ENCODE measurements around the gene MXRA8.

MXRA8 gene

DNA sequence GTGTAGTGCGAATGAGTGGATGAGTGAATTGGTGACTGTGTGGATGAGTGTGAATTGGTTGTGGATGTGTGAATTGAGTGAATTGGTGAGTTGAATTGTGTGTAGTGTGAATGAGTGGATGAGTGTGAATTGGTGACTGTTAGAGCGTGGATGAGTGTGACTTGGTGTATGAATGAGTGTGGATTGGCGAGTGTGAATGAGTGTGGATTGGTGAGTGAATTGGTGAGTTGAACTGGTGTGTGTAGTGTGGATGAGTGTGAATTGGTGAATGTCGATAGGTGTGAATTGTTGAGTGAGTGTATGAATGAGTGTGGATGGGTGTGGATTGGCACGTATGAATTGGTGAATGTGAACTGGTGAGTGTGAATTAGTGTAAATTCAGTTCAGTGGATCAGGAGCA is 9.0 kb upstream of the MXRA8 start:
- DNase-seq (ENCODE audit: low read depth), result no peak

DNA sequence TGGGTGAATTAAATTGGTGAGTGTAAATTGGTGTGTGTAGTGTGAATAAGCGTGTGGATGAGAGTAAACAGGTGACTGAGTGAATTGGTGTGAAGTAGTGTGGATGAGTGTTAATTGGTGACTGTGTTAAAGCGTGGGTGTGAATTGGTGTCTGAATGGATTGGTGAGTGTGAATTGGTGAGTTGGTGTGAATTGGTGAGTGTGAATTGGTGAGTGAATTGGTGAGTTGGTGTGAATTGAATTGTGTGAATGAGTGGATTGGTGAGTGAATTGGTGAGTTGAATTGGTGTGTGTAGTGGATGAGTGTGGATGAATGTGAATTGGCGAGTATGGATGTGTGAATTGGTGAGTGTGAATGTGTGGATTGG is 8.3 kb upstream of the MXRA8 start:
- no peak for DNase-seq (ENCODE audit: low read depth)

DNA sequence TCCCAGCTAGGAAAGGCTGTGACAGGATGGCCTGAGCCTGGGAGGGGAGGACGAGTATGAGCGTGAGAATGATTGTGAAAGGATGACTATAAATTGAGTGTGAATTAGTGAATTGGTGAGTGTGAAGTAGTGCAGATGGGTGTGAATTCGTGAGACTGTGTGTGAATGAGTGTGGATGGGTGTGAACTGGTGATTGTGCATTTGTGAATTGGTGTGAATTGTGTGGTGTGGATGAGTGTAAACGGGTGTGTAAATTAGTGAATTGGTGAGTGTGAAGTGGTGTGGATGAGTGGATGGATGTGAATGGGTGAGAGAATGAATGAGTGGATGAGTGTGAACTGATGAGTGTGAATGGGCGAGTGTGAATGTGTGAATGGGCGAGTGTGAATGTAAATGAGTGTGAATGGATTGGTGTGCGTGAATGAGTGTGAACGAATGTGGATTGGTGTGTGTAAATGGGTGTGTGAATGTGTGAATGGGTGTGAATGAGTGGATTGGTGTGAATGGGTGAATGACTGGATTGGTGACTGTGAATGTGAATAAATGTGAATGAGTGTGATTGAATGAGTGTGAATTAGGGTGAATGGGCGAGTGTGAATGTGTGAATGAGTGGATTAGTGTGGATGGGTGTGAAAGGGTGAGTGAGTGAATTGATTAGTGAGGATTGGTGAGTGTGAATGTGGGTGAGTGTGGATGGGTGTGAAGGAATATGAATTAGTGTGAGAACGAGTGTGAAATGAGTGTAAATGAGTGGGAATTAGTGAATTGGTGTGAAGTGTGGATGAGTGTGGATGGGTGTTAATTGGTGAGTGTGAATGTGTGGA is 7.7 kb upstream of the MXRA8 start:
- DNase-seq (ENCODE audit: low read depth), result no peak

DNA sequence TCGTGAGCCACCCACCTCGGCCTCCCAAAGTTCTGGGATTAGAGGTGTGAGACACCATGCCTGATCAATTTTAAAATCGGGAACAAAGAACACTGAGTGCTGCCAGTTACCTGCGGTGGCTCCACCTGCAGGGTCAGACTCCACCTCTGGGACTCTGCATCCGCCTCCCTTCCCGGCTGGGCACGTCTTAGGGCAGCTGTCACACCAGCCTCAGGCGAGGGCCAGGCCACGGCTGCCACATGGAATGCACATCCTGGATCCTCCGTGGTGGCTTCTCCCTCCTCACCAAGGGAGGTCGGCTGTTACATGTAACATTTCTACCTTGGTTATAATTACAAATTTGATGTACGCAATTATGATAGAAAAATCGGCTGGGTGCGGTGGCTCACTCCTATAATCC is 5.9 kb upstream of the MXRA8 start:
- no peak for DNase-seq (ENCODE audit: low read depth)

DNA sequence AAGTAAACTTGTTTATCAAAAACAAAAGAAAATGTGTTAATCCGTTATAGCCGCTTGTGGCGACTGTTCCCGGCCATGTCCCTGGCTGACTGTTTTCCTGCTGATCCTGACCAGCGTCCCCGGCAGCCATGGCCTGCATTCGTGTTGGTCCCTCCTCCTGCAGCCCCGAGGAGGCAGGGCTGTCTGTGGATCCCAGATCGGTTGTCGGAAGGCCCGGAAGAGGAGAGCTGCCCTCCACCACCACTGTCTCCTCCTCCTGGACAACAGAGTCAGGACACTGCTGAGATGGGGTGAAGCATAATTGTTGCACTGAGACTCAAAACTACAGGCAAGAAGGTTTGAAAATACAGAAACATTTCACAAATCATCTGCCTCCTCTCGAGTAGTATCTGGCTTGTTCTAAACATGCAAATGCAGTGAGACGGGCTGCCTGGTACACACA is 3.6 kb upstream of the MXRA8 start:
- no peak for DNase-seq (ENCODE audit: low read depth)

DNA sequence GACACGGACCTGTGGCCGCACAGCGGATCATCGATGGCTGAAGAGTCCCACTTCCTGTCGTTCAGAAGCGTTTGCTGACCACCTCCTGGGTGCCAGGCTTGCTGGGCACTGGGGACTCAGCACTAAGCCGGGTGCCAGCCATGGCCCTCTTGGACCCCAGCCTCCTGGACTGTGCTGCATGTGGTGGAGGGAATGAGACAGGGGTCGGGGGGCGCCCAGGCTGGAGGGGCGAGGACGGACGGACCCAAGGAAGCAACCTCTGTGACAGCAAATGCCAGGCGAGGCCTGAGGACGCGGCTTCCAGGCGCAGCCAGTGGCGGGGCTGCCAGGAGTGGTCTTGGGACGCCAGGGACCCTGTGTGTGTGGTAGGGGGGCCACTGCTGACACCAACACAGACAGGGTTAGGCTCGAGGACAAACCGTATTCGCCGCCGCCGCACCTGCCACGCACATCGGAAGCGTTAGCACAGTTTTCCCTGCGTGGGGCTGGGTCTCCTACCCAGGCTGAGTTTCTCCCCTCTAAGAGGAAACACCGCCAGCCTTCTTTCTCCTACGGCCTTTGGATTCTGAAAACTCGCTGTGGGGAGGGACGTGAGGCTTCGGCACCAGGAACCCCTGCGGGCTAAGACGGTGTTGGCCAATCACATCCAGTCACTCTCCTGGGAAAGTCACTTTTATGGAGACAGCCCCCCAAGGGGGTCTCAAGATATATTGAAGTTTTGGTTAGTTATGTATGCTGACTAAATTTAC is 3.1 kb upstream of the MXRA8 start:
- DNase-seq (ENCODE audit: low read depth), result no peak

DNA sequence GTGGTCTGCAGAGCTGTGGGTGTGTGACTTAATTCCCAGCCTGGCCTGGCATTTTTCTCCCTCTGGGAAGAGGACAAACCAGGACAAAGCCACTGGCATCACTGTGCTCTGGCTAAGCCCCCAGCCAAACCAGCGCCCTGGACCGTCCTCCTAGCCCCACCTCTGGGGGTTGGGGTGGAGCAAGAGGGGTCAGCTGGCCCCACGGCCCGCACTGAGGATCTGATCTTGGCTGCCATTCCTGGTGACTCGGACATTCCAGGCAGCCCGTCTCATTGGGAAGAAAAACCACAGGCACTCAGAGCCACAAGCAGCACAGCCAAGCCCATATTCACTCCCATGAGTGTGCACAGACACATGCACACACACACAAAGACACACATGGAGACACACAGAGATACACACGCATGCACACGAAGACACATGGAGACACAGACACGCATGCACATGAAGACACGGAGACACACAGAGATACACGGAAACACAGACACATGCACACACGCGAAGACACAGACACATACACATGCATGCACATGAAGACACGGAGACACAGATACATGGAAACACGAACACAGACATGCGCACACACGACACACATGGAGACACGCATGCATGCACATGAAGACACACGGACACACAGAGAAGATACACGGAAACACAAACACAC is 2.3 kb upstream of the MXRA8 start:
- no peak for DNase-seq (ENCODE audit: low read depth)

DNA sequence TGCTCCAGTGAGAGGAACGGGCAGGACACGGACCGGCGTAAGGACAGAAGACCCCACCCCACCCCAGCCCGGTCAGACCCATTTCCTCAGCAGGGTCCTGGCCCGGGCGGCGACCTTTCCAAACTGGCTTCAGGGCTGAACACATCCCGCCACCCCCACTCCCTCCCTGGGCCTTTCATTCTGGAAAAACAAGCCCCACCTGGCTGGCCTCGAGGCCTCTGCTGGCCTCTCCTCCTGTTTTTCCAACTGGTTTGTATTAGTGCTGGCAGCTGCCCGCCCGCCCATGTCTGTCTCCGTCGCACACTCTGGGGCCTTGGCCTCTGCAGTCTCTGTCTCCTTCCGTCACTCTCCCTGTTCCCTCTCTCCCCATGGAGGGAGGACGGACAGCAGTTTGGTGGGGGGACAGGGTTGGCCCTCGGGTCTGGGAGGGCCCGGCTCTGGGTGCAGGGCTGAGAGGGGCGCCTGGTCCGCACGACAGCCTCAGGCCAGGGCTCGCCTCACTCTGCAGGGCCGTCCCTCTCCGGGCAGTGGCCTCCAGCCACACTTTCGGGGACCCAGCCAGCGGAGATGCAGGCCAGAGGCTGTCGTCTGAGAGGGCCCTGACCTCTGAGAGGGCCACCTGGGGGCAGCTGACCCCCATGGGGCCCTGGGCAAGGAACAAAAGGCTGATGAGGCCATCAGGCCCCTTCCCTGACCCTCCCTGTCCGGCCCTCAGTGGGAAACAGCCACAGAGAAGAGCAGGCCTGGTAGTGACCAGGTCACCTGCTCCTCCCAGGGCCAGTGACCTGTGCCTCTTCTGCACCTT is 1.5 kb upstream of the MXRA8 start:
- DNase-seq (ENCODE audit: low read depth), result no peak

DNA sequence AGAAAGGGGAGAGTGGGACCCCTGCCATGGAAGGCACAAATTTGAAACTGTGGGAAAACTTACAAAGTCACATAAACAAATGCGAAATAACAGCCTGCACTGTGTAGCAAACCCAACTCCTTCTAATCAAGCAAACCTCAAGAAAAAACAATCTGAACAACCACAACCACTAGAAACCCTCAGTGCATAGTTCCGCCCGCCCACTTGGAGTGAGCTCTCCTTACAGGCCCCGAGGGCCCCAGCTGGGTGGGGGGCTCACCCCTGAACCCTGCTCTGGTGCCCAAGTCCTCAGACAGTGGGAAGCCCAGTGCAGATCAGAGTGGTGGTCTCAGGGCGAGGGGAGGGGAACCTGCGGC is 931 bp upstream of the MXRA8 start:
- no peak for DNase-seq (ENCODE audit: low read depth)

DNA sequence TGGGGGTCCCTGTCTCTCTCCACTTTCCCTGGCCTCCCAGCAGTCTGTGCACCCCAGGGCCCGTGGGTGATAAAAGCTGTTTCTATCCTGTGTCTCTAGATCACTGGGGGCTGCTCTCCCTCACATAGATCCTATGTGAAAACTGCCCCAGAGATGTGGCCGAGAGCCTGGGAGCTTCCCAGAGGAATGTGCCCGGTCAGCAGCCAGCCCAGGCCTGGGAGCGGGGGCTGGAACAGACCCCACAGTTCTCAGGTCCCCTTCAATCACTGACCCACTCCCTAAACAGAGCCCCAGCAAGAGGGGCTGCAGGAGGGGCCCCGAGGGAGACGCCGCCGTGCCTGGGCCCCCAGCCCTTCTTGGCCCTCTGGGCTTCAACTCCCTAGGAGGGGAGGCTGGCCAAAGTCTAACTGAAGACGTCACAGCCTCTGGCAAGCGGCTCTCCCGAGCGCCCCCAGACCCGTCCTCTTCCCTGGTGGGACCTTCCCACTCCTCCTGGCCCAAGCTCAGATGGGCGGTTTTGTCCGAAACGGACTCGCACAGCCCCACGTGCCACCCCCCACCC is 403 bp downstream of the MXRA8 start:
- DNase-seq (ENCODE audit: low read depth), result no peak

DNA sequence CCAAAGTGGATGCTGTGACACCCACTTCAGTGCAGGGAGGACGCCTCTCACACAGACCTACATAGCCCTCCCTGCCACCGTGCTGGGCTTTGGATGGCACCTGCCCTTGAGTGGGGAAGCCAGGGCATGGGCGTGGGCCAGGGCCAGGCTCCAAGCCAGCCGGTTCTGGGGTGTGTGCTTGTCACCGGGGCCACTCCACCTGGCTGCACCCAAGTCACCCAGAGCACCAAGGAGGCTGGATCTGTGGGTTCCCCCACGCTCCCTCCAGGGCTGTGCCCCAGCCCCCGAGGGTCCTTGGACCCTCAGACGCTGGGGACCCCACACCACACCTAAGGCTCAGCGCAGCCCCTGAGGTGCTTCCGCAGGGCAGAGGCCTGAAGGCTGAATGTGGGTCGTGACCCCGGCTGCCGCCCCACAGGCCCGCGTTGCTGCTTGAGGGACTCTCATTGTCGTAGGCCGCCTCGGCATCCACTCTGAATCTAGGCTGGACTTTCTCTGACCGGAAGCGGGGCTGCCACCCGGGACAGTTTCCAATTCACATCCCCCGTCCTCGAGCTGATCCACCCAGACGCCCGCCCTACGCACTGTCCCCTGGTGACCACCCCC is 1.5 kb downstream of the MXRA8 start:
- DNase-seq (ENCODE audit: low read depth), result no peak

DNA sequence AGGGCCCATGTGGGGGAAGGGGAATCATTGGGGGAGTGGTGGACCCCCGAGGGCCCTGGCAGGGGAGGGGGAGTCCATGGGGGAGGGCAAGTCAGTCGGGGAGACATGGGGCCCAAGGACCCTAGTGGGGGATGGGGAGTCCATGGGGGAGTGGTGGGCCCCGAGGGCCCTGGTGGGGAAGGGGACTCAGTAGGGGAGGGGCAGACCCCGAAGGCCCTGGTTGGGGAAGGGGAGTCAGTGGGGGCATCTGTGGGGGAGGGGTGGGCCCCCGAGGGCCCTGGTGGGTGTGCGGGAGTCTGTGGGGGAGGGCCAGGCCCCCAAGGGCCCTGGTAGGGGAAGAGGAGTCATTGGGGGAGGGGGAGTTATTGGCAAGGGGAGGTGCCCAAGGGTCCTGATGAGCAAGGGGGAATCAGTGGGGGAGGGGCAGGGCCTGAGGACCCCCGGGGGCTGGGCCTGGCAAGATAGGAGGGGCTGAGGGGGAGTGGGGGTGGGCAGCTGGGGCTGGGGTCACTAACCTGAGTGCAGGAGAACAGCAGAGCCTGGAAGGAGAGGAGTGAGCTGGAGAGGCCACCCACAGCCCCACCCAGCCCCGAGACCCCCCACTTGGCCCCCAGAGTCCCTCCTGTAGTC is 2.1 kb downstream of the MXRA8 start:
- no peak for DNase-seq (ENCODE audit: low read depth)

DNA sequence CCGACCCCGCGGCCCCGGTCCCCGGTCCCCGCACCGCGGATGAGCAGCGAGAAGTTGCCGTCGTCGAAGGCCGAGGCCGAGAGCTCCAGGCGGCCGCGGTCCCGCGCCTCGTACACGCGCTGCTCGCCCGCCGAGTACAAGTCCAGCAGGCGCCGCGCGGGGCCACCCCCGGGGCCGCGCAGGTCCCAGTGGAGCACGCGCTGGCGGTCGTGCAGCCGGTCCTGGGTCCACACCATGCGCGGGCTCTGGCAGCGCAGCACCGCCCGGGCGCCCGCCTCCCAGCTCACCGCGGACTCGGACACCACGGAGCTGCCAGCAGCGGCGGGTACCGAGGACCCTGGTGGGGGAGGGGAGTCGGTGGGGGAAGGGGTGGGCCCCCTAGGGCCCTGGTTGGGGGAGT is 2.9 kb downstream of the MXRA8 start:
- DNase-seq (ENCODE audit: low read depth), result no peak

DNA sequence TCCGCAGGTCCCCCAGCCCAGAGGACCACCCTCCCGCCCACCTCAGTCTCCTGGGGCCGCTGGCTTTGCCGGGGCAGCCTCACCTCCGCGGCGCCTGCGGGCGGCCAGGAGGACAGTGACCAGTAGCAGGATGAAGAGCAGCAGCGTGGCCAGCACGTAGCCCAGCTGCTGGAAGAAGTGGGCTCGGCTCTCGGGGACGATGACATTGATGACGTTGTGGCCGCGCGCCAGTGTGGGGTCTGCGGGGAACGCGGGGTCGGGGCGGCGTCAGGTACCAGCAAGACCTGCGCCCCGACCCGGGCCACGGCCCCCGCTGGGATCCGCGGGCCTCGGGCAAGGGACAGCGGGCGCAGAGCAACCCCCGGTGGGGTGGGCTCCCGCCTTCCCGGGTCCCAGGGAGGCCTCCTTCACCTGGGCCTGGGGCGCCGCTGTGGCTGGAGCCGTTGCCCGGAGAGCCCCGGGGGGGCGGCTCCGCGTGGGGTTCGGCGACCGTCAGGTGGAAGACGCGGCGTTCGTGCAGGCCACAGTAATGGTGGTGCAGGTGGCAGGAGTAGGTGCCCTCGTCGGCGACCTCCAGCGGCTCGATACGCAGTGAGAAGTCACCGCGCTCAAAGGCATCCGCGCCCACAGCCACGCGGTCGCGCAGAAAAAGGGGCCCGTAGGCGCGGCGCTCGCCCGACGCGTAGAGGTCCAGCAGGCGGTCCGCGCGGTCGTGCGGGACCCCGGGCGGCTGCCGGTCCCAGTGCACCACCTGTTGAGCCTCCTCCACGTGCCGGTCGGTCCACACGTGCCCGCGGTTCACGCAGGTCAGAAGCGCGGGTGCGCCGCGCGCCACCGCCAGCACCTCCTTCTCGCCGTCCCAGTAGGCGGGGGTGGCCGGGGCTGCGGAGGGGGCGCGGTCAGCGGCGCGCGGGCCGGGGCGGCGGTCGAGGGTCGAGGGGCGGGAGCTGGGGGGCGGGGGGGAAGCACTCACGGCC is 3.8 kb downstream of the MXRA8 start:
- no peak for DNase-seq (ENCODE audit: low read depth)

DNA sequence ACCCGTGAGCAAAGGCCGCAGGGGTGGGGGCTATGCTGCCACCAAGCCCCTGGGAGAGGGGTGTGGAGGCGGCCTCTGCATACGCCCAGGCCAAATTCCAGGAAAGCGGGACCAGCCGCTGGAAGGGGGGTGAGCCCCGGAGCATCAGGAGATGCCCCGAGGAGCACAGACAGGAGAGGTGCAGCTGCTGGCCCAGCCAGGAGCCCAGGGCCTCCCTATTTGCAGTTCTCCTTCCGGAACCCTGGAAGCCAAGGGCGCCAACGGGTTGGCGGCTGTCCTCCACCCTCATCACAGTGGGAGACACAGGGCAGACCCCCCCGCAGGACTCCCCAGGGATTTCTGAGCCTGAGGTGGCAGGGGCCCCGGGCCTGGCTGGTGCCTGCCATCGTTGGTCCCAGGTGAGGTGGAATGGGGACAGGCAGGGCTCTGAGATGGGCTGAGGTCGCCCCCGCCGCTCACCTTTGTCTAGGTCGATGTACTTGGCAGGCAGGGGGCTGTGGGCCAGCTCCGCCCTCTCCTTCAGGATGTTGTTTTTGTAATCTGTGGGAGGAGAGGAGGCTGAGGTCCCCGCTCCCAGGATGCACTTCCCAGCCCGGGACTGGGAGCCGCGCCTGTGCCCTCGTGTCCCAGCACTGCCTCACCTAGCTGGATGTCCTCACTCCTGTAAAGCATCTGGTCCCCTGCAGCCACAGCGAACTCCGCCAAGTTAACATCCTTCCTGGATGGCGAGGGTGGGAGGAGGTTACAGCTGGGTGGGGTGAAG is 4.8 kb downstream of the MXRA8 start:
- no peak for DNase-seq (ENCODE audit: low read depth)

DNA sequence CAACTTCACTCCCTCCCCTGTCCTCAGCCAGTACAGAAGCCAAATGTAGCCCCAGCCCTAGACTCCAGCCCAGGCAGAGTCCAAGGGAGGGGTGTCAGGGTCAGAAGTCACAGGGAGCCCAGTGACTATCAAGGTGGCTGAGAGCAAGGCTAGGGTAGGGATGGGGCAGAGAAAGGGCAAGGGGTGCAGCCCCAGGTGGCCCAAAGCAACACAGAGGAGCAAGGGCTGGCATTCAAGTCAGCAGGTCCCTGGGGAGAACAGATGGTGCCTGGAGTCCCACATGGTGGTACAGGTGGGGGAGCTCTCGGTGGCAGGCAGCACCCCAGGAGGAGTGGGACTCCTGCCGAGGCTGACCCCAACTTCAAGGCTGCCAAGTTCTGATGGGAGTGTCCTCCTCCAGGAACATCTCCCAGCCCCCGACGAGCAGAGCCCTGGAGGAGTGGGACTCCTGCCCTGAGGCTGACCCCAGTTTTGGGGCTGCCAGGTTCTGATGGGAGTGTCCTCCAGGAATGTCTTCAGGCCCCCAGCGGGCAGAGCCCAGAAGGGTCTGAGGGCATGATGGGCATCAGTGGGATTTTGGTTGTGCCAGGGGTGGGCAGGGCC is 5.5 kb downstream of the MXRA8 start:
- DNase-seq (ENCODE audit: low read depth), result no peak

DNA sequence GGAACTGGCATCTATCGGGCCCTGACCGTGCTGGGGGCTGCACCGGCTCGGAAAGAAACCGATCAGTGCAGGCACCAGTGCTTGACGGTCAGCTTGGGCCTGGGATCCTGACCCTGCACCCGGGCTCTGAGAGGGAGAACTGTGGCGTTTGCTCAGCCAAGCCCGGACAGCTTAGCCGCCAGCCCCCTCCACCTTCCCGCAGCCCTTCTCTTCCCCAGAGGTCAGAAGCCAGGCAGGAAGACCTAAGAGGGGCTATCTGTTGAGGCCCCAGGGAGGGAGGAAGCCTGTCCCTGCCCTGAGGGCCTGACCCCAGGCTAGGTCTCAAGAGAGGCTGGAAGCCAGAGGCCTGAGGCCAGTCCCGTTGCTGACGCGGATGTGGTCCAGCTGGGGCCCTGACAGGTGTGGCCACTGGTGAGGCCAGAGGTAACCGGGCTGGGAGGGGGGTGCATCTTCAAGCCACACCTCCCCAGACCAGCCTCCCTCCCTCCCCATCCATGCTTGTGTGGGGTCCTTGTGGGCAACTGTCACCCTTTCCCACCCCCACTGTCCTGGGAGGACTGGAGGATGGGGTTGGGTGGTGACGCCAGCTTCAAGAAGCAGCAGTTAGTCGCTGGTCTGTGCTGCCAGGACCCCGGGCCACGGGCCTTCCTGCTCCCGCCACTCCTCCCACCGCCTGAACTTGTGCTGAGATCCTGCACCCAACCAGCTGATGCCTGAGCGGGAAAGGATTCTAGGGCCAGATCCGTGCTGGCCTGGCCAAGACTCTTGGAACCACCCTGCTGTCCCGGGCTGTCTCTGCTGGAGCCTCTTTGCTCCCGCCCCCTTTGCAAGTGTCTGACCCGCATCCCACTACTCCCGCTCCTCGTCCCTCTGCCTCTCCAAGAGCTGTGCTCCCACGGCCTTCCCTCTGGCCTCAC is 6.6 kb downstream of the MXRA8 start:
- DNase-seq (ENCODE audit: low read depth), result no peak
